Hair follicle dermal papilla cell (primary cell): ENCODE measurements around the gene COMMD4. TPM values are rescaled to one million over a fixed set of nuclear protein-coding genes. Genes with fewer than 3 reads are reported as not detected.

Source experiments
- small RNA-seq: library from RNA; depleted of rRNA; stranded (forward); fragments of <200 nt; gene quantifications from one replicate; pipeline ENCODE3, GENCODE V24; 2012
- total RNA-seq: library from RNA; depleted of rRNA; stranded (reverse); fragments of >200 nt; gene quantifications from 2 replicates; pipeline ENCODE4 v1.2.3, GENCODE V29; 2012

COMMD4 gene
- total RNA-seq, result 47.5 and 56.5 TPM in 2 replicates

DNA sequence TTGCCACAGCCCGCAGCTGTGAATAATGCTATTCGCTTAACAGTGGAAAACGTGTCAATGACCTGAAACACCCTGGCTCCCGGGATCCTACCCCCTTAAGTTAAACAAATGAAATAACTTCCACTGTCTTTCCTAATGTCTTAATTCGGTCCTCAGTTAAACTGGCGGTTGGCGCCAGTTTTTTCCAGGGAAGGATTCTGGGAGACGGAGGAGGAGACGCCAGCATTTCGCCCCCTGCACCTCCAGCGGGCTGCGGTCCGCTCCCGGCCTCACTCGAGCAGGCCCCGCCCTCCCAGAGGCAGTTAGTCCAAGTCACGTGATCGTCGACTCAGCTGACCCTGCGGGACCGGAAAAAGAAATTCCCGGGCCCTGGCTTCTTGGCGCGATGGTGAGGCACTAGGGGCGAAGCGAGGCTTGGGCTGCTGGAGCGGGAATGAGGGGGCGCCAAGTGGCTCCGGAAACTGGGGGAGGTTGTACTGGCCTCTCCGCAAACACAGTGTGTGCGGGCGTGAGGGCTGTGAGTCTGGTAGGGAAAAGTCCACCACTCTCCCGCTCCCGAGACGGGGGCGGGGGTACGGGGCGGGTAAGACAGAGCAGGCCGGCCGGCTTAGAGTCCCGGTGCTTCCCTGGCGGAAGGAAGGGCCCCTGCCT is at the start of gene COMMD4:
TSS of gene COMMD4 (plus strand) at position 359 of the 651 bp plus-strand sequence. CDS start at position 386, 27 bp downstream.

DNA sequence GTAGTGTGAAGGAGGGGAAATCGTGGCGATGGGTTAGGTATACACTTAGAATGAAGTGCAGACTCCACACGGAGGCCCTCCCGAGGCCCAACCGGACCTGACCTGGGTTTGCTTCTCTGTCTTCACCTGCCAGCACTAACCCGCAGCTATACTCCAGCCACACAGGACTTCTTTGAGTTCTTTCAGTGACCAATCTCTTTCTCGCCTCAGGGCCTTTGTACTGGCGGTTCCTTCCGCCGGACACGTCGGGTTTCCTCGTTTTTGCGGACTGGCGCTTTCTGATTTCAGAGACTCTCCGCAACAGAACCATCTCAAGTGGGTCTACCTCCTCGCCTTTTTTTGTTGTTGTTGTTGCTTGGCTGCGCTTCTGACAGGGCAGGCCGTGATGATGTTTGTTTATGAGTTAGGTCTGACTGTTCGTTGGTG is 10.9 kb downstream of the COMMD4 start, which contains the start of gene NEIL1:
TSS of gene NEIL1 (plus strand) at position 244 of the 426 bp plus-strand sequence. CDS start 1,867 bp downstream, outside the sequence.

DNA sequence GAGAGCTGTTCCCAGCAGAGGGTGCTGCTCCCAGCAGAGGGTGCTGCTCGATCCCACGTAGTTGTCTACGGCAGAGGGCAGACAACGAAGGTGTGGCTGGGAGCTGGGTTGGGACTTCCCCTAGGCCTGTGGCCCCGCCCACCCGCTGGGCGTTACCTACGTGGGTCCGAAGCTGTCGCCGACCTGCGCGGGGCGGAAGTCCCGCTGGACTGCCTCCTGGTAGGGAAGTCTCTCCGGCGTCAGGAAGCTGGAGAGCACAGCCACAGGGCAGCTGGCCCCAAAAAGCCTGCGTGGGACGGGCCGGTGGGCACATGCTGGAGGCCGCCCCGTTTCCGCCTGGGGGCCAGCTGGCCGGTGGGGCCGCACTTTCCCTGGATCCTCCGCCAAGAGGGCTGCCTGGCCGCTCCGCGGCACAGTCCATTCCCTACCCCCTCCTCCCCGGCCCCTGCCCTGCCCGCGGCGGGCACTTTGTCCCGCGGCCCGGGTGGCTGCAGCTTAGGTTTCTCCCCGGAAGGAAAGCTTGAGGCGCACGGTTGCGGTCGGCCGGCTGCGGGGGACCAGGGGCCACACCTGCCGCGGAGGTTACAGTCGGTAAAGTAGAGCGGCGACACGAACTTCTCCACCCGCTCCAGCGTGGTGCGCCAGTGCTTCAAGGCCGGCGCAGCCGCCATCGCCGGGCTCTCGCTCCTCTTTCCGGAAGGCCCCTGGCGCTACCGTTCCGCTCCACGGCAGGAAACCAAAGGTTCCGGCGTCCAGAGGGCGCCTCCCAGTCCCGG is 32.2 kb downstream of the COMMD4 start, which contains the start of gene MAN2C1:
TSS of gene MAN2C1 (minus strand) at position 695 of the 776 bp plus-strand sequence. CDS start at position 671, 24 bp downstream.

Small RNAs within 50 kb of the gene (small RNA-seq; reads per million reads assigned to genes)
- not detected for gene RN7SL327P

Other genes with a start within 250 kb of the COMMD4 start
- 7.0 and 11.5 TPM in 2 replicates for gene C15orf39, start 134.2 kb upstream of the COMMD4 start, total RNA-seq
- gene GOLGA6C, start 77.7 kb upstream of the COMMD4 start, total RNA-seq, result not detected in 2 replicates
- gene GOLGA6D, start 53.2 kb upstream of the COMMD4 start, total RNA-seq, result under 0.01 TPM in 1 of 2 replicates, not detected in the other
- 6.4 and 8.1 TPM in 2 replicates for gene NEIL1, start 11.0 kb downstream of the COMMD4 start, total RNA-seq
- 122 and 141 TPM in 2 replicates for gene MAN2C1, start 32.5 kb downstream of the COMMD4 start, total RNA-seq
- 39.1 and 56.3 TPM in 2 replicates for gene SIN3A, start 115.6 kb downstream of the COMMD4 start, total RNA-seq
- 38.8 and 44.8 TPM in 2 replicates for gene PTPN9, start 243.3 kb downstream of the COMMD4 start, total RNA-seq